PFSK-1 (cell line): ENCODE measurements around the gene FLRT3.

Experiments
- FOXP2 ChIP-seq: optimal IDR thresholded peaks from 2 replicates; pipeline ENCODE3; 2011; ENCODE audit warnings: borderline replicate concordance, control low read depth, inconsistent platforms; ENCODE audit not compliant: insufficient read depth; ENCODE audit errors: extremely low read length, extremely low read depth
- POLR2AphosphoS5 ChIP-seq: IDR thresholded peaks from 2 replicates; pipeline ENCODE4 v1.6.1; 2012; ENCODE audit warnings: low read depth, mild to moderate bottlenecking, control low read depth, low read length, moderate library complexity
- REST ChIP-seq, 2 experiments: IDR thresholded peaks; 2 replicates each; pipeline versions ENCODE4 v1.6.1 to v1.8.0; 2011 to 2012; ENCODE audit warnings: low read depth in 2 of 2, low read length in 2 of 2, control low read depth in 1 of 2, inconsistent platforms in 1 of 2, mild to moderate bottlenecking in 1 of 2, moderate library complexity in 1 of 2; ENCODE audit not compliant: insufficient read depth in 1 of 2
- SIN3A ChIP-seq: IDR thresholded peaks from 2 replicates; pipeline ENCODE4 v1.6.1; 2012; ENCODE audit warnings: mild to moderate bottlenecking, low read length, moderate library complexity, borderline replicate concordance; ENCODE audit not compliant: insufficient read depth
- TAF1 ChIP-seq: IDR thresholded peaks from 2 replicates; pipeline ENCODE4 v1.6.1; 2012; ENCODE audit warnings: low read length, control low read depth, borderline replicate concordance; ENCODE audit not compliant: insufficient read depth

Gene FLRT3

GRCh38 chr20:14341801-14342200 is 4.4 kb upstream of the FLRT3 start:
- no peak for TF ChIP-seq POLR2AphosphoS5
- TF ChIP-seq SIN3A, result no peak
- no peak for TF ChIP-seq FOXP2
- TF ChIP-seq TAF1, result no peak
- TF ChIP-seq REST (IDR thresholded peaks at IDR 0.05; ENCODE audit: insufficient read depth in 1 of 2, low read depth in 2 of 2, low read length in 2 of 2), result no peak

- TF ChIP-seq TAF1, result no peak
- TF ChIP-seq FOXP2, result no peak
- no peak for TF ChIP-seq SIN3A
- TF ChIP-seq REST (IDR thresholded peaks at IDR 0.05; ENCODE audit: insufficient read depth in 1 of 2, low read depth in 2 of 2, low read length in 2 of 2), result no peak
- no peak for TF ChIP-seq POLR2AphosphoS5
Observed at GRCh38 chr20:14336686-14337085, 726 bp downstream of the FLRT3 start.

- TF ChIP-seq TAF1, result no peak
- TF ChIP-seq REST (IDR thresholded peaks at IDR 0.05; ENCODE audit: insufficient read depth in 1 of 2, low read depth in 2 of 2, low read length in 2 of 2), result no peak
- no peak for TF ChIP-seq FOXP2
- TF ChIP-seq POLR2AphosphoS5, result no peak
- no peak for TF ChIP-seq SIN3A
Observed at GRCh38 chr20:14335052-14335451, 2.4 kb downstream of the FLRT3 start.

- TF ChIP-seq FOXP2, result no peak
- TF ChIP-seq TAF1, result no peak
- no peak for TF ChIP-seq SIN3A
- TF ChIP-seq REST (IDR thresholded peaks at IDR 0.05; ENCODE audit: insufficient read depth in 1 of 2, low read depth in 2 of 2, low read length in 2 of 2), result no peak
Observed at GRCh38 chr20:14334306-14334930, 3.0 kb downstream of the FLRT3 start.
